ENCODE results near the gene S100A14.
A peak's percentile ranks its signal among the peaks of the same experiment; 100 is the strongest.
"Not testable (repeated sequence)": the region's sequence is repeated elsewhere in the genome, so short reads cannot be mapped to it uniquely, and the experiment has no call there.

The S100A14 gene

DNA sequence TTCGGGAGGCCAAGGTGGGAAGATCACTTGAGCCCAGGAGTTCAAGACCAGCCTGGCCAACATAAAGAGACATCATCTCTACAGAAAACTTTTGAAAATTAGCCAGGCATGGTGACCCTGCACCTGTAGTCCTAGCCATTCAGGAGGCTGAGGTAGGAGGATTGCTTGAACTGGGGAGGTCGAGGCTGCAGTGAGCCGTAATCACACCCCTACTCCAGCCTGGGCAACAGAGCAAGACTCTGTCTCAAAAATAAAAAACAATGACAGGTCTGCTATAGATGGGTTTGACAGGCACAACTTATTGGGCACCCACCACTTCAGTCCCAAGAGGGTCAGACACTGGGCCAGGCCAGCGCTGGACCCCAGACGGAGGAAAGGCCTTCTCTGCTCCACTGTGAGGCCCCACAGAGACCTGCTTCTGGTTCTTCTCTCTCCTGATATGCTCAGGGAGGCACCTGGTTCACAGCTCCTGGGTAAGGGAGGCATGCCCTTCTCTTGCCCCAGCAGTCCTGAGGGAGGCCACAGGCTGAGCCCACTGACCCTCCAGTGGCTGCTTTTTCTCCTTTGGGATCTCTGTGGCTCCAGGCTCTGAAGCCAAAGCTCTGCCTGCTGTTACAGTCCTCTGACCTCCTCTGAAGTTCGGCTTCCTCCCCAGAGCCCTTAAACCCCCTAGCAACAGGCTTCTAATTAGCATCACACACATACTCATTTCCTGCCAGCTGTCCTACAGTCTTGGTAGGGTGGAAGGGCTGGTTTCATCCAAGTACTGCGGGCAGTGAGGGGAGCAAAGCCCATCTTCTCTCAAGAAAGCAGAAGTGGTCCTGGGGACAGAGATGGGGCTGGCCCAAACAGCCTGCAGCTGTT, 17.6 kb downstream of the S100A14 start:
- peak overlapping the region; percentile 96 for H3K27ac ChIP-seq
- H3K9ac ChIP-seq, result peak overlapping the region; percentile 81
- no peaks in the 10 kb centered on the region for H3K9me3 ChIP-seq
- no peaks in the 10 kb centered on the region for H4K20me1 ChIP-seq
- peak overlapping the region; percentile 35; the same call in 1 of the 2 replicates for H3K4me3 ChIP-seq
- TF ChIP-seq Cebpa-rat (IDR thresholded peaks at IDR 0.05), result no peak
- peak overlapping the region; percentile 95 for H3K4me2 ChIP-seq
- peaks cover 71% of the 10 kb centered on the region for H3K4me1 ChIP-seq
- H3K27me3 ChIP-seq, result no peaks in the 10 kb centered on the region
- no peaks in the 10 kb centered on the region for H3K36me3 ChIP-seq

DNA sequence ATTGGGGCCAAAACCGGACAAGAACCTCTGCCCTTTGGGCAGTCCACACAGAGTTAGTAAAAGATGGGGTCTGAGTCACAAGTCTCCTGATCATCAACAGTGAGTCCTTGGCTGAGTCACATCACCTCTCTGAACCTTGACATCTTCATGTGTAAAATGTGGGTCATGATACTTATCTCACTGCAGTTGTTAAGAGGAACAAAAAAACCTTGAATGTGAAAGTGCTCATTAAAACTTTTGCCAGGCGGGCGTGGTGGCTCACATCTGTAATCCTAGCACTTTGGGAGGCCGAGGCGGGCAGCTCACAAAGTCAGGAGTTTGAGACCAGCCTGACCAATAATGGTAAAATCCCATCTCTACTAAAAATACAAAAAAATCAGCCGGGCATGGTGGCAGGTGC, 18.9 kb downstream of the S100A14 start:
- H3K36me3 ChIP-seq, result no peaks in the 10 kb centered on the region
- no peaks in the 10 kb centered on the region for H3K27me3 ChIP-seq
- H3K9me3 ChIP-seq, result no peaks in the 10 kb centered on the region
- no peaks in the 10 kb centered on the region for H4K20me1 ChIP-seq
- no peak overlapping the region for H3K4me3 ChIP-seq
- H3K4me1 ChIP-seq, result peaks cover 59% of the 10 kb centered on the region
- no peak overlapping the region for H3K9ac ChIP-seq
- peak overlapping the region; percentile 95 for H3K4me2 ChIP-seq
- no peak for TF ChIP-seq Cebpa-rat (IDR thresholded peaks at IDR 0.05)
- H3K27ac ChIP-seq, result peak overlapping the region; percentile 96

DNA sequence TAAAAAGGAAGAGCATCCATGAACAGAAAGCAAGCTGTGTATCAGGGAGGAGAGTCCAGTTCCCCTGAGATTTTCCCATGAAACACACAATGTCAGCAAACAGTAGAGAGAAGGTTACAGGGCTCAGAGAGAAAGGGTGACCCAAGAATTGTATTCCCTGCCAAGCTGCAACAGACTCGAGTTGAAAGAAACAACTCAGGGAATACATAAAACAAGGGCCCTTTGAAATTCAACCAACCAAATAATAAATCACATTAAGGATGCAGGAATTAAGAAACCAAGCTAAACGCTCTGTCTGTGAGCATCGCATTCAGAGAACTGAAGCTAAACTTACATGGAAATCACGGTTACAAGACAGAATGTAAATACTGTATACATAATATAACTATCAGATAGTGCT, 23.4 kb downstream of the S100A14 start:
- no peak overlapping the region for H3K9ac ChIP-seq
- 0 out of 2 replicates have a peak overlapping the region, but pooled peaks have one; percentile 31 for H3K27ac ChIP-seq
- no peak overlapping the region for H3K4me2 ChIP-seq
- H3K4me3 ChIP-seq, result no peak overlapping the region
- peaks cover 21% of the 10 kb centered on the region for H3K4me1 ChIP-seq
- no peaks in the 10 kb centered on the region for H3K9me3 ChIP-seq
- no peaks in the 10 kb centered on the region for H3K27me3 ChIP-seq
- no peak for TF ChIP-seq Cebpa-rat (IDR thresholded peaks at IDR 0.05)
- H3K36me3 ChIP-seq, result no peaks in the 10 kb centered on the region
- H4K20me1 ChIP-seq, result no peaks in the 10 kb centered on the region

DNA sequence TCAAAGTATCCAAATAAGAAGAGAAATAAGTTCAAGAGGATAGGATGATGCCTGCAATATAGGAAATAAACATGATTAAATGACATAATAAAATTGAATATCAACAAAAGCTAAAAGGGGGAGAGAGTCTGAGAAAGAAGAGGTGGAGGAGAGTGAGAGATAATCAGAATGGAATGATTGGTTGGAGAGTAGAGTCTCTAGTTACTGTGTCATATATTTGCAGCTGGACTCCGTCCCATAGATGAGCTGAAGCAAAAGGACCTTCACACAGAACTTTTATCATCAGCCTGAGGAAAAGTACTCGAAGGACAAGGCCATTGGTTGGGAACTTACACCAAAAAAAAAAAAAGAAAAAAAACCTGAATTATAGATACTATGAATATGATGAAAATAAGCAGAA, 27.6 kb downstream of the S100A14 start:
- H3K9ac ChIP-seq, result no peak overlapping the region
- H3K4me1 ChIP-seq, result peaks cover 18% of the 10 kb centered on the region
- H3K27me3 ChIP-seq, result no peaks in the 10 kb centered on the region
- H3K4me3 ChIP-seq, result no peak overlapping the region
- no peaks in the 10 kb centered on the region for H4K20me1 ChIP-seq
- H3K4me2 ChIP-seq, result no peak overlapping the region
- no peak overlapping the region for H3K27ac ChIP-seq
- TF ChIP-seq Cebpa-rat (IDR thresholded peaks at IDR 0.05), result no peak
- H3K36me3 ChIP-seq, result no peaks in the 10 kb centered on the region
- H3K9me3 ChIP-seq, result no peaks in the 10 kb centered on the region

DNA sequence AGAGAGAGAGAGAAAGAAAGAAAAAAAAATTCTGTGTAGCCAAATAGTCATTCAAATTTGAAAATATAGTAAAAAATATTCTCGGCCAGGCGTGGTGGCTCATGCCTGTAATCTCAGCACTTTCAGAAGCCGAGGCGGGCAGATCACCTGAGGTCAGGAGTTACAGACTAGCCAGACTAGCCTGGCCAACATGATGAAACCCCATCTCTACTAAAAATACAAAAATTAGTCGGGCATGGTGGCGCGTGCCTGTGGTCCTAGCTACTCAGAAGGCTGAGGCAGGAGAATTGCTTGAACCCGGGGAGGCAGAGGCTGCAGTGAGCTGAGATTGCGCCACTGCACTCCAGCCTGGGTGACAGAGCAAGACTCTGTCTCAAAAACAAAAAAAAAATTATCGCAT, 28.1 kb downstream of the S100A14 start:
- Histone ChIP-seq H3K4me1 (peaks cover 18% of the 10 kb centered on the region), H3K4me2 (peak overlapping the region; percentile 69)
- not testable (repeated sequence) for H4K20me1 ChIP-seq, H3K27me3 ChIP-seq, H3K4me3 ChIP-seq, H3K36me3 ChIP-seq, H3K9me3 ChIP-seq, H3K27ac ChIP-seq, H3K9ac ChIP-seq

DNA sequence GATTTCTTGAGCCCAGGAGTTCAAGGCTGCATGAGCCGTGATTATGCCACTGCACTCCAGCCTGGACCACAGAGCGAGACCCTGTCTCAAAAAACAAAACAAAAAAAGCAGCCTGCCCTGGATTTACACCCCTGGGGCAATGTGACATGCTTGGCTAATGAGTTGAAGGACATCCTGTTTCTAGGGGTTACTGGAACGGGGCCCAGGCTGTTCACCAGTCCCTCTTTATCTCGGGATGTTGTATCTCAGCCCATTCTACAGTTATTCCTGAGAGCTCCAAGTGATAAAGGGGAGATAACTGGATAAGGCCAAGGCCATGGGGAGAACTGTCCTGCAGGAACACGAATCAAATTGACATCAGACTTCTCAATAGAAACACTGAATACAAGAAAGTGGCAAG, 28.8 kb downstream of the S100A14 start:
- no peak for TF ChIP-seq Cebpa-rat (IDR thresholded peaks at IDR 0.05)
- no peaks in the 10 kb centered on the region for H3K36me3 ChIP-seq
- no peaks in the 10 kb centered on the region for H4K20me1 ChIP-seq
- H3K9ac ChIP-seq, result no peak overlapping the region
- H3K9me3 ChIP-seq, result no peaks in the 10 kb centered on the region
- no peaks in the 10 kb centered on the region for H3K27me3 ChIP-seq
- no peak overlapping the region for H3K4me3 ChIP-seq
- H3K27ac ChIP-seq, result 0 out of 2 replicates have a peak overlapping the region, but pooled peaks have one; percentile 4
- peak overlapping the region; percentile 69 for H3K4me2 ChIP-seq
- H3K4me1 ChIP-seq, result peaks cover 18% of the 10 kb centered on the region

DNA sequence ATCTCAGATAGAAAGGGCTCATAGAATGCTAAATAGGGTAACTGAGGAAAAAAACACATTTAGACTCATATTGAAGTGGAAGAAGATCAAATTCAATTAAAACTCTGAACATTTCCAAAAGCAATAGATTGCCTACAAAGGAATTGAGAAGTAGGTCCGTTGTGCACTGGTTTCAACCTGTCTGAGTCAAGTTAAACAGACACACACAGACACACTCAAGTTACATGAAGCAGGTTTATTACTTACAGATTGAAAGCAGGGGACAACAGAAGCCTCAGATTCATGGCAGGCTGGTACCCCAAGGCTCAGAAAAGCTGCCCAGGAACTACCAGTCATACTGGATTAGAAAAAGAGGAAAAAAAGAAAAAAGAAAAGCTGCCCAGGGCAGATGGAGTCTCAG, 29.8 kb downstream of the S100A14 start:
- no peak overlapping the region for H3K4me3 ChIP-seq
- H3K36me3 ChIP-seq, result no peaks in the 10 kb centered on the region
- H3K9ac ChIP-seq, result no peak overlapping the region
- no peaks in the 10 kb centered on the region for H3K9me3 ChIP-seq
- H3K4me2 ChIP-seq, result peak overlapping the region; percentile 69
- H4K20me1 ChIP-seq, result no peaks in the 10 kb centered on the region
- peaks cover 18% of the 10 kb centered on the region for H3K4me1 ChIP-seq
- H3K27me3 ChIP-seq, result no peaks in the 10 kb centered on the region
- H3K27ac ChIP-seq, result no peak overlapping the region
- no peak for TF ChIP-seq Cebpa-rat (IDR thresholded peaks at IDR 0.05)

DNA sequence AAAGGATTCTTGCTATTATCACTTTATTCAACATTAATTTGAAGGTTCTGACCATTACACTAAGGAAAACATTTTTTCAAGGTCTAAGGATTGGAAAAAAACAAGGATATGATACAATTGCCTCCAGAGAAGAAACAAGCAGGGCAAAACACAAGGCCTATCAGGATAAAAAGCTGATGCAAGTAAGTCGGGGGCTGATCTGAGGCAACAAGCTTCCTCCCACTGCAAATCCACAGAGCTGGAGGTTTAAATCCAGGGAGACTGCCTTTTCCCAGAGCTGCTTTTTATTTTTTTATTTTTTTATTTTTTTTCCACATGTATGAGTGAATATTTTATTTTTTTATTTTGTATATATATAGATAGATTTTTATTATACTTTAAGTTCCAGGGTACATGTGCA, 31.1 kb downstream of the S100A14 start:
- Histone ChIP-seq H3K36me3 (no peaks in the 10 kb centered on the region), H3K27ac (no peak overlapping the region), H3K27me3 (no peaks in the 10 kb centered on the region), H3K9me3 (no peaks in the 10 kb centered on the region), H4K20me1 (no peaks in the 10 kb centered on the region), H3K4me2 (no peak overlapping the region), H3K4me3 (no peak overlapping the region), H3K4me1 (peaks cover 18% of the 10 kb centered on the region), H3K9ac (no peak overlapping the region)
- no peak for TF ChIP-seq Cebpa-rat (IDR thresholded peaks at IDR 0.05)

DNA sequence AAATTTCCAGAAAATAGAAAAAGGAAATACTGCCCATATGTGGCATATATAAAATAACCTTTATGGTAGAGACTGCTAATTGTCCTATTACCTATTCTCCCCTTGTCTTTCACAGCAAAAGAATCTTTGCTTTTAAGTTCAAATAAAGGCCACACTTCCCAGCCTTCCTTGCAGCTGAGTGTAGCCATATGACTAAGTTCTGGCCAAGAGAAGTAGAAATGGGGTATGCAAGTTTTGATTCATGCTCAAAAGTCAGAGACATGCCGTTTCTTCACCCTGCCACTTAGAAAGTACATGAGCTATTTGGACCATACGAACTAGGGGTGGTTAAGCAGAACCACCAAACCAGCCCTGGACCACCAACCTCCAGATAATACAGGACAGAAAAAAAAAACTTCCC, 32.1 kb downstream of the S100A14 start:
- no peaks in the 10 kb centered on the region for H3K36me3 ChIP-seq
- H3K27me3 ChIP-seq, result no peaks in the 10 kb centered on the region
- TF ChIP-seq Cebpa-rat (IDR thresholded peaks at IDR 0.05), result no peak
- H3K4me1 ChIP-seq, result peaks cover 18% of the 10 kb centered on the region
- no peak overlapping the region for H3K9ac ChIP-seq
- no peaks in the 10 kb centered on the region for H3K9me3 ChIP-seq
- no peak overlapping the region for H3K27ac ChIP-seq
- H3K4me2 ChIP-seq, result no peak overlapping the region
- H4K20me1 ChIP-seq, result no peaks in the 10 kb centered on the region
- no peak overlapping the region for H3K4me3 ChIP-seq

DNA sequence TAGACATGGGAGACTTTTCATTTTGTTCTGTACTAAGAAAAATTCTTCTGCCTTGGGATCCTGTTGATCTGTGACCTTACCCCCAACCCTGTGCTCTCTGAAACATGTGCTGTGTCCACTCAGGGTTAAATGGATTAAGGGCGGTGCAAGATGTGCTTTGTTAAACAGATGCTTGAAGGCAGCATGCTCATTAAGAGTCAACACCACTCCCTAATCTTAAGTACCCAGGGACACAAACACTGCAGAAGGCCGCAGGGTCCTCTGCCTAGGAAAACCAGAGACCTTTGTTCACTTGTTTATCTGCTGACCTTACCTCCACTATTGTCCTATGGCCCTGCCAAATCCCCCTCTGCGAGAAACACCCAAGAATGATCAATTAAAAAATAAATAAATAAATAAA, 32.6 kb downstream of the S100A14 start:
- H4K20me1 ChIP-seq, H3K27ac ChIP-seq, H3K9ac ChIP-seq, H3K36me3 ChIP-seq, H3K4me3 ChIP-seq, H3K9me3 ChIP-seq, H3K4me2 ChIP-seq, H3K27me3 ChIP-seq: not testable (repeated sequence)
- peaks cover 18% of the 10 kb centered on the region for H3K4me1 ChIP-seq

DNA sequence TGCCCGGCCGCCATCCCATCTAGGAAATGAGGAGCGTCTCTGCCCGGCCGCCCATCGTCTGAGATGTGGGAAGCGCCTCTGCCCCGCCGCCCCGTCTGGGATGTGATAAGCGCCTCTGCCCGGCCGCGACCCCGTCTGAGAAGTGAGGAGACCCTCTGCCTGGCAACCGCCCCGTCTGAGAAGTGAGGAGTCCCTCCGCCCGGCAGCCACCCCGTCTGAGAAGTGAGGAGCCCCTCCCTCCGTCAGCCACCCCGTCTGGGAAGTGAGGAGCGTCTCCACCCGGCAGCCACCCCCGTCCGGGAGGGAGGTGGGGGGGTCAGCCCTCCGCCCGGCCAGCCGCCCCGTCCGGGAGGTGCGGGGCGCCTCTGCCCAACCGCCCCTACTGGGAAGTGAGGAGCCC, 33.3 kb downstream of the S100A14 start:
- H3K36me3 ChIP-seq, H3K4me3 ChIP-seq, H4K20me1 ChIP-seq, H3K27me3 ChIP-seq, H3K9me3 ChIP-seq, H3K27ac ChIP-seq, H3K9ac ChIP-seq, H3K4me2 ChIP-seq: not testable (repeated sequence)
- H3K4me1 ChIP-seq, result peaks cover 15% of the 10 kb centered on the region
